Upper lobe of left lung (tissue), 6 donors: ENCODE measurements around the gene PDCL2. TPM values are rescaled to one million over a fixed set of nuclear protein-coding genes. Genes with fewer than 3 reads are reported as not detected.
A peak's percentile ranks its signal among the peaks of the same experiment; 100 is the strongest.

Source experiments
- ATAC-seq, 2 donors: fragments of 200-7000 bp; cut with Tn5 transposase; one replicate each; pipeline ENCODE4 v1.9.1; 2022; ENCODE audit warnings: mild to moderate bottlenecking in 2 of 2, moderate library complexity in 2 of 2; ENCODE audit not compliant: low FRiP score in 2 of 2
- DNase-seq, 2 donors: peaks; one replicate each; pipeline ENCODE4 v3.0.0-alpha.2; 2019 to 2020
- H3K27ac ChIP-seq, 4 donors: fragments of 200-600 bp; sonication (generic); one replicate each; pipeline ENCODE4 v1.5.1; 2016 to 2019
- H3K27me3 ChIP-seq, 4 donors: fragments of 200-600 bp; sonication (generic); one replicate each; pipeline ENCODE4 v1.5.1; 2017 to 2019
- H3K36me3 ChIP-seq, 4 donors: fragments of 200-600 bp; sonication (generic); one replicate each; pipeline ENCODE4 v1.5.1; 2016 to 2019
- H3K4me1 ChIP-seq, 4 donors: fragments of 200-600 bp; sonication (generic); one replicate each; pipeline ENCODE4 v1.5.1; 2018 to 2019
- H3K4me3 ChIP-seq, 4 donors: fragments of 200-600 bp; sonication (generic); one replicate each; pipeline ENCODE4 v1.5.1; 2017 to 2019; ENCODE audit warnings: mild to moderate bottlenecking in 2 of 4, moderate library complexity in 1 of 4
- H3K9me3 ChIP-seq, 4 donors: fragments of 200-600 bp; sonication (generic); one replicate each; pipeline ENCODE4 v1.5.1; 2018 to 2019
- CTCF ChIP-seq, 6 experiments: fragments of 450-650 bp in 4 of 6; fragments of 200-600 bp in 2 of 6; sonication (generic) in 2 of 6; IDR thresholded peaks; one replicate each; pipeline ENCODE4 v1.5.1; 2016 to 2019; ENCODE audit warnings: antibody characterized with exemption in 6 of 6
- EP300 ChIP-seq, 4 donors: sonication (generic); formaldehyde crosslinking; IDR thresholded peaks; one replicate each; pipeline ENCODE4 v1.5.1; 2017; ENCODE audit warnings: antibody characterized with exemption in 4 of 4, control low read depth in 2 of 4
- POLR2A ChIP-seq, 4 donors: fragments of 450-650 bp; IDR thresholded peaks; one replicate each; pipeline ENCODE4 v1.5.1; 2016 to 2017; ENCODE audit warnings: antibody characterized with exemption in 4 of 4, mild to moderate bottlenecking in 2 of 4
- POLR2AphosphoS5 ChIP-seq, 2 donors: sonication (generic); formaldehyde crosslinking; IDR thresholded peaks; one replicate each; pipeline ENCODE4 v1.5.1; 2017; ENCODE audit warnings: antibody characterized with exemption in 2 of 2
- WGBS, 2 donors: methylation state at CpG; one replicate each; pipeline ENCODE4 v1.1.5; 2017 to 2018; 5-methylcytosine and 5-hydroxymethylcytosine counted together
- total RNA-seq, 6 donors: library from RNA; depleted of rRNA in 4 of 6; stranded (reverse); fragments of >200 nt in 4 of 6; gene quantifications; one replicate each; pipeline versions ENCODE4 v1.1.0 to v1.2.1, GENCODE V29; 2016 to 2021
- donor health status: DM: no; HTN: no; CAD: no; lungs with moderate emphysema.
- donor health status: DM: no; HTN: yes; CAD: no; lungs with severe emphysema.

Gene PDCL2
- total RNA-seq, 6 donors from 2014 or later = not detected

- WGBS, 2 donors = 2% methylated on average over 10 of the region's 10 CpGs
- DNase-seq (peak in 1 of 2 donors; percentile 29), ATAC-seq (peak in 1 of 2 donors; percentile 39)
- H3K4me1 ChIP-seq = peaks cover 12 to 26% (median 15%) of the 10 kb centered on the region in 4 donors
- H3K27me3 ChIP-seq = no peaks in the 10 kb centered on the region
- H3K36me3 ChIP-seq = no peaks in the 10 kb centered on the region
- no peaks in the 10 kb centered on the region for H3K9me3 ChIP-seq
- TF ChIP-seq CTCF (IDR thresholded peaks at IDR 0.05) (no peak), POLR2AphosphoS5 (IDR thresholded peaks at IDR 0.05) (no peak), EP300 (IDR thresholded peaks at IDR 0.05) (no peak), POLR2A (IDR thresholded peaks at IDR 0.05) (no peak)
- peak overlapping the region; percentile 90 to 98 (median 90) for H3K4me3 ChIP-seq
- H3K27ac ChIP-seq = peak overlapping the region; percentile 98 to 100 (median 99)
Observed at GRCh38 chr4:55547466-55547770, 44.6 kb downstream of the PDCL2 start.

- Histone ChIP-seq H3K9me3 (no peaks in the 10 kb centered on the region), H3K27ac (peak within 1 kb of the TSS; percentile 98 to 100 (median 99)), H3K36me3 (no peaks in the 10 kb centered on the region), H3K4me1 (peaks cover 12 to 26% (median 15%) of the 10 kb centered on the region in 4 donors), H3K27me3 (no peaks in the 10 kb centered on the region), H3K4me3 (peak within 1 kb of the TSS; percentile 90 to 98 (median 90))
- peak in 3 of 4 donors; percentile 36 to 75 (median 65) for TF ChIP-seq POLR2A (IDR thresholded peaks at IDR 0.05)
- peak; percentile 27 to 86 (median 80) for TF ChIP-seq CTCF (IDR thresholded peaks at IDR 0.05)
- peak; percentile 50 to 58 for TF ChIP-seq POLR2AphosphoS5 (IDR thresholded peaks at IDR 0.05)
- no peak for TF ChIP-seq EP300 (IDR thresholded peaks at IDR 0.05)
- peak; percentile 84 to 96 for DNase-seq
- 0 to 1% methylated on average over 13 to 23 of the region's 71 CpGs for WGBS, 2 donors
- peak; percentile 93 to 94 for ATAC-seq
Observed at GRCh38 chr4:55546756-55547465, 45.1 kb downstream of the PDCL2 start, which contains the start of gene CLOCK. Gene CLOCK, minus strand, starts transcription at chr4:55546909. Its CDS starts 64,124 bp downstream, at chr4:55482785.

- WGBS, 2 donors = 0% methylated on average over 2 of the region's 16 CpGs; no CpG with 5 or more reads in 1 of the 2 donors
- H3K36me3 ChIP-seq = no peaks in the 10 kb centered on the region
- no peaks in the 10 kb centered on the region for H3K9me3 ChIP-seq
- DNase-seq = no peak
- H3K27me3 ChIP-seq = no peaks in the 10 kb centered on the region
- peak overlapping the region; percentile 90 to 98 (median 90) for H3K4me3 ChIP-seq
- peak; percentile 87 to 91 for ATAC-seq
- H3K4me1 ChIP-seq = peaks cover 12 to 26% (median 15%) of the 10 kb centered on the region in 4 donors
- TF ChIP-seq CTCF (IDR thresholded peaks at IDR 0.05) (no peak), EP300 (IDR thresholded peaks at IDR 0.05) (no peak), POLR2A (IDR thresholded peaks at IDR 0.05) (no peak)
- peak overlapping the region; percentile 98 to 100 (median 99) for H3K27ac ChIP-seq
Observed at GRCh38 chr4:55546506-55546755, 45.6 kb downstream of the PDCL2 start.

- Histone ChIP-seq H3K9me3 (no peaks in the 10 kb centered on the region), H3K36me3 (no peaks in the 10 kb centered on the region), H3K27ac (peak overlapping the region; percentile 98 to 100 (median 99)), H3K27me3 (no peaks in the 10 kb centered on the region), H3K4me3 (peak overlapping the region; percentile 90 to 98 (median 90)), H3K4me1 (peaks cover 12 to 26% (median 15%) of the 10 kb centered on the region in 4 donors)
- 0 to 1% methylated on average over 30 to 45 of the region's 87 CpGs for WGBS, 2 donors
- DNase-seq (peak; percentile 81 to 96), ATAC-seq (peak; percentile 83 to 86)
- TF ChIP-seq POLR2A (IDR thresholded peaks at IDR 0.05) = peak in 2 of 4 donors; percentile 52 to 68
- TF ChIP-seq POLR2AphosphoS5 (IDR thresholded peaks at IDR 0.05) = peak; percentile 43 to 57
- TF ChIP-seq EP300 (IDR thresholded peaks at IDR 0.05) = no peak
- TF ChIP-seq CTCF (IDR thresholded peaks at IDR 0.05) = peak in 1 of 6 experiments; percentile 11
Observed at GRCh38 chr4:55545641-55546505, 46.2 kb downstream of the PDCL2 start.
